ENCODE measurements around the gene ARPP19. TPM values are rescaled to one million over a fixed set of nuclear protein-coding genes. Genes with fewer than 3 reads are reported as not detected.
A peak's percentile ranks its signal among the peaks of the same experiment; 100 is the strongest.

ARPP19 gene
- polyA plus RNA-seq, 3 donors: 26.2 to 48.3 (median 44.4) TPM

- Histone ChIP-seq H3K79me2 (ENCODE audit: insufficient read depth, low read length) (peaks cover 96% of the 10 kb centered on the region), H3K27ac (ENCODE audit: low read depth in 1 of 2, low read length in 2 of 2) (peak overlapping the region in 1 of 2 donors; percentile 22), H3K9me3 (replicated peaks in 1 of 2; ENCODE audit: control insufficient read depth in 1 of 2, insufficient read depth in 1 of 2, low read length in 2 of 2) (no peaks in the 10 kb centered on the region), H3K4me2 (replicated peaks; ENCODE audit: extremely low read depth, low read length, poor library complexity, severe bottlenecking) (no peak overlapping the region), H3K36me3 (replicated peaks in 1 of 2; ENCODE audit: control insufficient read depth in 1 of 2, insufficient read depth in 2 of 2, low read length in 2 of 2) (no peaks in the 10 kb centered on the region), H2AFZ (ENCODE audit: insufficient read depth, low read depth, low read length, poor library complexity, severe bottlenecking) (no peak overlapping the region), H3K27me3 (ENCODE audit: control insufficient read depth in 2 of 2, insufficient read depth in 2 of 2, low read length in 2 of 2) (no peaks in the 10 kb centered on the region), H3K4me3 (replicated peaks in 1 of 3; ENCODE audit: low read depth in 2 of 3, low read length in 3 of 3) (no peak overlapping the region), H4K20me1 (ENCODE audit: insufficient read depth, low read length) (peaks cover 91% of the 10 kb centered on the region), H3K9ac (ENCODE audit: insufficient read depth, low read length, poor library complexity, severe bottlenecking) (no peak overlapping the region), H3K4me1 (ENCODE audit: control insufficient read depth in 1 of 2, insufficient read depth in 2 of 2, low read length in 2 of 2) (peaks cover 35 to 42% of the 10 kb centered on the region in 2 donors)
- peaks cover 55% of the 10 kb centered on the region for H3K4me1 Mint-ChIP-seq
- H3K27ac Mint-ChIP-seq: peak overlapping the region in 2 of 7 donors; percentile 25 to 45
- H3K4me3 Mint-ChIP-seq: no peak overlapping the region
- 100% methylated on average over 1 of the region's 6 CpGs for WGBS (ENCODE audit: insufficient coverage)
- intact Hi-C loops (cut with micrococcal nuclease): no loop called here
- no peaks in the 10 kb centered on the region for H3K36me3 Mint-ChIP-seq
- peaks cover 0 to 1% (median 0%) of the 10 kb centered on the region in 3 donors for H3K27me3 Mint-ChIP-seq (ENCODE audit: low read depth in 3 of 3)
- no peaks in the 10 kb centered on the region for H3K9me3 Mint-ChIP-seq
- DNase-seq: no peak
- TF ChIP-seq CTCF (IDR thresholded peaks at IDR 0.05): no peak
Observed at GRCh38 chr15:52506549-52506948, 62.3 kb downstream of the ARPP19 start.

- peaks cover 54% of the 10 kb centered on the region for H3K4me1 Mint-ChIP-seq
- no peaks in the 10 kb centered on the region for H3K9me3 Mint-ChIP-seq
- Histone ChIP-seq H3K36me3 (replicated peaks in 1 of 2; ENCODE audit: control insufficient read depth in 1 of 2, insufficient read depth in 2 of 2, low read length in 2 of 2) (no peaks in the 10 kb centered on the region), H3K27ac (ENCODE audit: low read depth in 1 of 2, low read length in 2 of 2) (peak overlapping the region; percentile 3 to 62), H4K20me1 (ENCODE audit: insufficient read depth, low read length) (peaks cover 81% of the 10 kb centered on the region), H3K9me3 (replicated peaks in 1 of 2; ENCODE audit: control insufficient read depth in 1 of 2, insufficient read depth in 1 of 2, low read length in 2 of 2) (no peaks in the 10 kb centered on the region), H3K4me2 (replicated peaks; ENCODE audit: extremely low read depth, low read length, poor library complexity, severe bottlenecking) (no peak overlapping the region), H3K9ac (ENCODE audit: insufficient read depth, low read length, poor library complexity, severe bottlenecking) (no peak overlapping the region), H3K4me3 (replicated peaks in 1 of 3; ENCODE audit: low read depth in 2 of 3, low read length in 3 of 3) (no peak overlapping the region), H2AFZ (ENCODE audit: insufficient read depth, low read depth, low read length, poor library complexity, severe bottlenecking) (no peak overlapping the region), H3K27me3 (ENCODE audit: control insufficient read depth in 2 of 2, insufficient read depth in 2 of 2, low read length in 2 of 2) (no peaks in the 10 kb centered on the region), H3K4me1 (ENCODE audit: control insufficient read depth in 1 of 2, insufficient read depth in 2 of 2, low read length in 2 of 2) (peaks cover 35 to 42% of the 10 kb centered on the region in 2 donors), H3K79me2 (ENCODE audit: insufficient read depth, low read length) (peaks cover 96% of the 10 kb centered on the region)
- H3K4me3 Mint-ChIP-seq: no peak overlapping the region
- no peak for TF ChIP-seq CTCF (IDR thresholded peaks at IDR 0.05)
- peak overlapping the region; percentile 0 to 92 (median 83) for H3K27ac Mint-ChIP-seq
- peak in 2 of 3 donors; percentile 31 to 55 for DNase-seq
- peaks cover 0 to 1% (median 0%) of the 10 kb centered on the region in 3 donors for H3K27me3 Mint-ChIP-seq (ENCODE audit: low read depth in 3 of 3)
- whole genome bisulfite sequencing (ENCODE audit: insufficient coverage): 63% methylated on average over 5 of the region's 6 CpGs
- intact Hi-C loops (cut with micrococcal nuclease): no loop called here
- H3K36me3 Mint-ChIP-seq: peaks cover 0 to 8% of the 10 kb centered on the region in 2 donors
Observed at GRCh38 chr15:52505151-52505550, 63.7 kb downstream of the ARPP19 start.

Data from CD14-positive monocyte (primary cell).